ENCODE results near the gene CRAT.

Gene CRAT

DNA sequence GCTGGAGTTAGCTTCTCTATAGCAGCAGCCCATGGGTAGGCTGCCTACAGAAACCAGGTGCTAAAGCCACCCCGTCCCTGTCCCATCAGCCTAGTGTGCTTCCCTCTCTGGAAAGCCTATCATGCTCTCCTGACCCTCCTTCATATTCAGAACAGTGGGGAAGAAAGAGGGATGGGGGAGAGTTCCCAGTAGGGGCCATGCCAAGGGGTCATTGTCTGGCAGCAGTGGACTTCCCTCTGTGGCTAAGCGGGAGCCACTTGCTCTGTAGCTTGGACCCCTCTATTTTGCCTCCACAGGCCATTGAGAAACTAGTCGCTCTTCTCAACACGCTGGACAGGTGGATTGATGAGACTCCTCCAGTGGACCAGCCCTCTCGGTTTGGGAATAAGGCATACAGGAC lies 18.1 kb upstream of the CRAT start:
- Histone ChIP-seq H3K27ac (replicated peaks) (no peak overlapping the region), H3K27me3 (ENCODE audit: insufficient read depth, poor library complexity, severe bottlenecking) (no peaks in the 10 kb centered on the region), H3K4me3 (replicated peaks; ENCODE audit: insufficient read depth, low read length) (no peak overlapping the region)
- TF ChIP-seq, protein P1, sequence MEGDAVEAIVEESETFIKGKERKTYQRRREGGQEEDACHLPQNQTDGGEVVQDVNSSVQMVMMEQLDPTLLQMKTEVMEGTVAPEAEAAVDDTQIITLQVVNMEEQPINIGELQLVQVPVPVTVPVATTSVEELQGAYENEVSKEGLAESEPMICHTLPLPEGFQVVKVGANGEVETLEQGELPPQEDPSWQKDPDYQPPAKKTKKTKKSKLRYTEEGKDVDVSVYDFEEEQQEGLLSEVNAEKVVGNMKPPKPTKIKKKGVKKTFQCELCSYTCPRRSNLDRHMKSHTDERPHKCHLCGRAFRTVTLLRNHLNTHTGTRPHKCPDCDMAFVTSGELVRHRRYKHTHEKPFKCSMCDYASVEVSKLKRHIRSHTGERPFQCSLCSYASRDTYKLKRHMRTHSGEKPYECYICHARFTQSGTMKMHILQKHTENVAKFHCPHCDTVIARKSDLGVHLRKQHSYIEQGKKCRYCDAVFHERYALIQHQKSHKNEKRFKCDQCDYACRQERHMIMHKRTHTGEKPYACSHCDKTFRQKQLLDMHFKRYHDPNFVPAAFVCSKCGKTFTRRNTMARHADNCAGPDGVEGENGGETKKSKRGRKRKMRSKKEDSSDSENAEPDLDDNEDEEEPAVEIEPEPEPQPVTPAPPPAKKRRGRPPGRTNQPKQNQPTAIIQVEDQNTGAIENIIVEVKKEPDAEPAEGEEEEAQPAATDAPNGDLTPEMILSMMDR (IDR thresholded peaks at IDR 0.05; ENCODE audit: insufficient read depth, low read length): no peak
- TF ChIP-seq, protein P2, sequence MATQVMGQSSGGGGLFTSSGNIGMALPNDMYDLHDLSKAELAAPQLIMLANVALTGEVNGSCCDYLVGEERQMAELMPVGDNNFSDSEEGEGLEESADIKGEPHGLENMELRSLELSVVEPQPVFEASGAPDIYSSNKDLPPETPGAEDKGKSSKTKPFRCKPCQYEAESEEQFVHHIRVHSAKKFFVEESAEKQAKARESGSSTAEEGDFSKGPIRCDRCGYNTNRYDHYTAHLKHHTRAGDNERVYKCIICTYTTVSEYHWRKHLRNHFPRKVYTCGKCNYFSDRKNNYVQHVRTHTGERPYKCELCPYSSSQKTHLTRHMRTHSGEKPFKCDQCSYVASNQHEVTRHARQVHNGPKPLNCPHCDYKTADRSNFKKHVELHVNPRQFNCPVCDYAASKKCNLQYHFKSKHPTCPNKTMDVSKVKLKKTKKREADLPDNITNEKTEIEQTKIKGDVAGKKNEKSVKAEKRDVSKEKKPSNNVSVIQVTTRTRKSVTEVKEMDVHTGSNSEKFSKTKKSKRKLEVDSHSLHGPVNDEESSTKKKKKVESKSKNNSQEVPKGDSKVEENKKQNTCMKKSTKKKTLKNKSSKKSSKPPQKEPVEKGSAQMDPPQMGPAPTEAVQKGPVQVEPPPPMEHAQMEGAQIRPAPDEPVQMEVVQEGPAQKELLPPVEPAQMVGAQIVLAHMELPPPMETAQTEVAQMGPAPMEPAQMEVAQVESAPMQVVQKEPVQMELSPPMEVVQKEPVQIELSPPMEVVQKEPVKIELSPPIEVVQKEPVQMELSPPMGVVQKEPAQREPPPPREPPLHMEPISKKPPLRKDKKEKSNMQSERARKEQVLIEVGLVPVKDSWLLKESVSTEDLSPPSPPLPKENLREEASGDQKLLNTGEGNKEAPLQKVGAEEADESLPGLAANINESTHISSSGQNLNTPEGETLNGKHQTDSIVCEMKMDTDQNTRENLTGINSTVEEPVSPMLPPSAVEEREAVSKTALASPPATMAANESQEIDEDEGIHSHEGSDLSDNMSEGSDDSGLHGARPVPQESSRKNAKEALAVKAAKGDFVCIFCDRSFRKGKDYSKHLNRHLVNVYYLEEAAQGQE (IDR thresholded peaks at IDR 0.05; ENCODE audit: insufficient replicate concordance, low read depth): no peak
- no peak for TF ChIP-seq POLR2AphosphoS5 (IDR thresholded peaks at IDR 0.05; ENCODE audit: low read depth)
- no peak for TF ChIP-seq GABPA (IDR thresholded peaks at IDR 0.05; ENCODE audit: low read depth)
- TF ChIP-seq SPI1 (IDR thresholded peaks at IDR 0.05; ENCODE audit: borderline replicate concordance, low read depth): no peak
- no peak for DNase-seq (ENCODE audit: low read depth in 1 of 2, low spot score in 1 of 2)

DNA sequence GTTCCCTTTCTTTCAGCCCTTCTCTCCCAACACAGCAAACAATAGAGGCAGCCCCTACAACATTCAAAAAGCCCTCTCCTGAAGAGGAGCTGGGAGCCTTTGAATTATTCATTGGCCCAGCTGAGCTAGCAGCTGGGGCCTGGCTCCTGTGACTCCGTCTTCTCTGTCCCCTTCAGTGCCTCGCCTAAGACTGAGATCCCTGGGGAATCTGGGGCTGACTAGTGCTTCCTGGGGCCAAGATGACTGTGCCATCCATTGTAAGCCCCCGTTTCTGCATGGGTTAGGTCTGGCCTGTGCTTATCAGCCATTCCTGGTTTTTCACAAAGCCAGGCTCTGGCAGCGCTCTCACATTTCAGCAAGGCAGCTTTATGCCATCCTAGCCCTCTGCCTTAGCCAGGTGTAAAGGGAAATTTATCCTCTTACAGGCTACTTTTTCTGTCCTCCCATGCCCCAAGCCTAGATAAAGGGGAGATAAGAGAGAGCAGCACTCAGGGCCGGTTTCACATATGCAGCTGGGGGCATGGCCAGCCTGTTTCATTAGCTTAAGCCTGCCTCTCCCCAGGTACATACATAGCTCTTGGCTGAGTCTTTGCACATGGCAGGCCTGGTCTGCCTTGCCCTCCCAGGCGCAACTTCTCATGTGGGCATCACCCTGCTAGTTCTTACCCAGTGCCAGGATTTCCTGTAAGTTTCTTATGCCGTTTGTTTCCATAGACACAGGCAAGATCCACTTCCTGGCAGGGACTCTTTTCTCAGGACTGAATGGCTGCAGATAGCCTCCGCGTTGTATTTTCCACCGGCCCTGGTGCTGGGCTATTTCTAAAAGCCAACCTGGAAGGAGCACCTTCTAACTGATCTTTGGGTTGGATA lies 16.4 kb upstream of the CRAT start:
- no peak overlapping the region for H3K27ac ChIP-seq (replicated peaks)
- DNase-seq (ENCODE audit: low read depth in 1 of 2, low spot score in 1 of 2): no peak
- H3K4me3 ChIP-seq (replicated peaks; ENCODE audit: insufficient read depth, low read length): no peak overlapping the region
- TF ChIP-seq GABPA (IDR thresholded peaks at IDR 0.05; ENCODE audit: low read depth): no peak
- TF ChIP-seq, protein P1 (IDR thresholded peaks at IDR 0.05; ENCODE audit: insufficient read depth, low read length): no peak
- TF ChIP-seq SPI1 (IDR thresholded peaks at IDR 0.05; ENCODE audit: borderline replicate concordance, low read depth): no peak
- no peak for TF ChIP-seq POLR2AphosphoS5 (IDR thresholded peaks at IDR 0.05; ENCODE audit: low read depth)
- TF ChIP-seq, protein P2 (IDR thresholded peaks at IDR 0.05; ENCODE audit: insufficient replicate concordance, low read depth): no peak
- H3K27me3 ChIP-seq (ENCODE audit: insufficient read depth, poor library complexity, severe bottlenecking): no peaks in the 10 kb centered on the region

DNA sequence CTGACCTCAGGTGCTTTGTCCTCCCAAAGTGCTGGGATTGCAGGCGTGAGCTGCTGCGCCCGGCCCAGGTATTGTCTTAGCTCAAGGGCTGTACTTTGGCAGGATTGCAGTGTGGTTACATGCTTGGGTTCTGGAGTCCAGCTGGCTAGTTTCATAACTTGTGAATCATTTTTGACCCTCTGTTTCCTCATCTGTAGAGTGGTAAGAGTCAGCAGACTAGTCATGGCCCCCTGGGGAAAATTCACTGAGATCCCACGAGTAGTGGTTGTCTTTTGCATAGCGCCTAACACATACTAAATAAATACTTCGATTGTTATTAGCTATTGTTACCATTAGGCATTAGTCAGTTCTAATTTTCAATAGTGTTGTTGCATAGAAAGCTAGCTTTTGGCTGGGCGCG lies 14.9 kb upstream of the CRAT start:
- TF ChIP-seq GABPA (IDR thresholded peaks at IDR 0.05; ENCODE audit: low read depth) (no peak), POLR2AphosphoS5 (IDR thresholded peaks at IDR 0.05; ENCODE audit: low read depth) (no peak), SPI1 (IDR thresholded peaks at IDR 0.05; ENCODE audit: borderline replicate concordance, low read depth) (no peak)
- TF ChIP-seq, protein P1 (IDR thresholded peaks at IDR 0.05; ENCODE audit: insufficient read depth, low read length): no peak
- TF ChIP-seq, protein P2 (IDR thresholded peaks at IDR 0.05; ENCODE audit: insufficient replicate concordance, low read depth): no peak
- H3K27me3 ChIP-seq (ENCODE audit: insufficient read depth, poor library complexity, severe bottlenecking): no peaks in the 10 kb centered on the region
- H3K27ac ChIP-seq (replicated peaks): no peak overlapping the region
- no peak overlapping the region for H3K4me3 ChIP-seq (replicated peaks; ENCODE audit: insufficient read depth, low read length)
- no peak for DNase-seq (ENCODE audit: low read depth in 1 of 2, low spot score in 1 of 2)
